ENCODE data around the gene S100A6. TPM values are rescaled to one million over a fixed set of nuclear protein-coding genes. Genes with fewer than 3 reads are reported as not detected.
"Not testable (repeated sequence)": the region's sequence is repeated elsewhere in the genome, so short reads cannot be mapped to it uniquely, and the experiment has no call there.

Gene S100A6
- total RNA-seq, 2 experiments from 2014 or later: 425 to 431 TPM

GRCh38 chr1:153527023-153527682 is 8.6 kb downstream of the S100A6 start:
- Mint-ChIP-seq H3K36me3 (ENCODE audit: low read depth) (peaks cover 5% of the 10 kb centered on the region), H3K27ac (no peak overlapping the region), H3K4me3 (no peak overlapping the region), H3K4me1 (ENCODE audit: low read depth) (peaks cover 23% of the 10 kb centered on the region), H3K9me3 (ENCODE audit: insufficient read depth) (no peaks in the 10 kb centered on the region), H3K27me3 (ENCODE audit: low read depth) (no peaks in the 10 kb centered on the region)
- POLR2A ChIA-PET: no interaction called here
- CTCF ChIA-PET: interaction anchor here (0.7 to 6.2 kb wide), 3 partner anchors 17 to 607 kb away, joined by 3 to 48 read pairs (median 20); no protein-coding TSS in a partner anchor
- no peak for ATAC-seq
- DNase-seq: no peak

GRCh38 chr1:153526132-153526543 is 9.7 kb downstream of the S100A6 start:
- H3K27me3 Mint-ChIP-seq (ENCODE audit: low read depth): no peaks in the 10 kb centered on the region

GRCh38 chr1:153525088-153525728 is 10.6 kb downstream of the S100A6 start:
- Mint-ChIP-seq H3K27me3 (ENCODE audit: low read depth) (no peaks in the 10 kb centered on the region), H3K4me1 (ENCODE audit: low read depth) (peaks cover 17% of the 10 kb centered on the region), H3K27ac (no peak overlapping the region), H3K9me3 (ENCODE audit: insufficient read depth) (no peaks in the 10 kb centered on the region), H3K36me3 (ENCODE audit: low read depth) (peaks cover 3% of the 10 kb centered on the region), H3K4me3 (no peak overlapping the region)
- CTCF ChIA-PET: interaction anchor here (1.0 to 6.2 kb wide), 5 partner anchors 15 to 47 kb away, joined by 3 to 48 read pairs (median 5); partner anchors contain the start of gene S100A4
- DNase-seq (no peak), ATAC-seq (no peak)
- POLR2A ChIA-PET: interaction anchor here (0.6 to 0.8 kb wide), 2 partner anchors 25 to 179 kb away, joined by 3 read pairs; no protein-coding TSS in a partner anchor

More at GRCh38 chr1:153526132-153526543, 9.7 kb downstream of the S100A6 start:
- peaks cover 16% of the 10 kb centered on the region for H3K4me1 Mint-ChIP-seq (ENCODE audit: low read depth)
- no peak overlapping the region for H3K27ac Mint-ChIP-seq
- no peak overlapping the region for H3K4me3 Mint-ChIP-seq
- H3K36me3 Mint-ChIP-seq (ENCODE audit: low read depth): peaks cover 5% of the 10 kb centered on the region
- ATAC-seq (no peak), DNase-seq (no peak)
- ChIA-PET CTCF (interaction anchor here (1.0 to 6.2 kb wide), 5 partner anchors 16 to 46 kb away, joined by 3 to 48 read pairs (median 5); partner anchors contain the start of gene S100A4), POLR2A (no interaction called here)
- H3K9me3 Mint-ChIP-seq (ENCODE audit: insufficient read depth): no peaks in the 10 kb centered on the region

GRCh38 chr1:153522353-153523048 is 13.3 kb downstream of the S100A6 start:
- DNase-seq: not testable (repeated sequence)

GRCh38 chr1:153521808-153522207 is 14.0 kb downstream of the S100A6 start:
- DNase-seq; H3K27ac Mint-ChIP-seq; H3K4me3 Mint-ChIP-seq; H3K9me3 Mint-ChIP-seq (ENCODE audit: insufficient read depth); ATAC-seq; H3K36me3 Mint-ChIP-seq (ENCODE audit: low read depth); H3K27me3 Mint-ChIP-seq (ENCODE audit: low read depth): not testable (repeated sequence)
- peaks cover 22% of the 10 kb centered on the region for H3K4me1 Mint-ChIP-seq (ENCODE audit: low read depth)
- ChIA-PET POLR2A (interaction anchor here (1.2 to 1.4 kb wide), 2 partner anchors 10 to 23 kb away, joined by 3 to 4 read pairs; no protein-coding TSS in a partner anchor), CTCF (interaction anchor here (1.2 to 6.2 kb wide), 11 partner anchors 11 to 50 kb away, joined by 3 to 48 read pairs (median 8); partner anchors contain the start of genes S100A4 and S100A5)

More at GRCh38 chr1:153522353-153523048, 13.3 kb downstream of the S100A6 start:
- H3K9me3 Mint-ChIP-seq (ENCODE audit: insufficient read depth); H3K27me3 Mint-ChIP-seq (ENCODE audit: low read depth); H3K36me3 Mint-ChIP-seq (ENCODE audit: low read depth); H3K4me3 Mint-ChIP-seq; ATAC-seq: not testable (repeated sequence)
- peaks cover 22% of the 10 kb centered on the region for H3K4me1 Mint-ChIP-seq (ENCODE audit: low read depth)
- H3K27ac Mint-ChIP-seq: peak overlapping the region; percentile 76
- POLR2A ChIA-PET: interaction anchor here (0.8 to 1.4 kb wide), 3 partner anchors 9 to 23 kb away, joined by 3 to 4 read pairs (median 3); partner anchors contain the start of gene S100A6
- CTCF ChIA-PET: interaction anchor here (1.2 to 6.2 kb wide), 6 partner anchors 10 to 46 kb away, joined by 3 to 48 read pairs (median 6); partner anchors contain the start of genes S100A4 and S100A5

GRCh38 chr1:153520818-153521476 is 14.8 kb downstream of the S100A6 start:
- Mint-ChIP-seq H3K4me3 (no peak overlapping the region), H3K27me3 (ENCODE audit: low read depth) (peaks cover 3% of the 10 kb centered on the region), H3K4me1 (ENCODE audit: low read depth) (peaks cover 23% of the 10 kb centered on the region), H3K36me3 (ENCODE audit: low read depth) (peaks cover 3% of the 10 kb centered on the region), H3K9me3 (ENCODE audit: insufficient read depth) (no peaks in the 10 kb centered on the region), H3K27ac (no peak overlapping the region)
- ATAC-seq (no peak), DNase-seq (no peak)
- ChIA-PET CTCF (interaction anchor here (1.0 to 3.5 kb wide), 10 partner anchors 10 to 51 kb away, joined by 3 to 35 read pairs (median 8); partner anchors contain the start of genes S100A4 and S100A6), POLR2A (interaction anchor here (0.7 to 1.1 kb wide), 4 partner anchors 11 to 470 kb away, joined by 3 to 4 read pairs (median 3); partner anchors contain the start of genes RPS27 and S100A6)

- not testable (repeated sequence) for ATAC-seq; H3K4me3 Mint-ChIP-seq; H3K36me3 Mint-ChIP-seq (ENCODE audit: low read depth); H3K27me3 Mint-ChIP-seq (ENCODE audit: low read depth); H3K27ac Mint-ChIP-seq; H3K9me3 Mint-ChIP-seq (ENCODE audit: insufficient read depth); DNase-seq
- CTCF ChIA-PET: interaction anchor here (1.0 to 3.5 kb wide), 9 partner anchors 10 to 52 kb away, joined by 3 to 35 read pairs (median 8); partner anchors contain the start of gene S100A6
- POLR2A ChIA-PET: interaction anchor here (0.7 to 1.1 kb wide), 4 partner anchors 12 to 470 kb away, joined by 3 to 4 read pairs (median 3); partner anchors contain the start of genes RPS27 and S100A6
- H3K4me1 Mint-ChIP-seq (ENCODE audit: low read depth): peaks cover 27% of the 10 kb centered on the region
These were observed 15.6 kb downstream of the S100A6 start for GRCh38 chr1:153520137-153520691.

- ChIA-PET POLR2A (no interaction called here), CTCF (interaction anchor here (2.7 to 3.5 kb wide), 3 partner anchors 9 to 49 kb away, joined by 14 to 35 read pairs (median 20); no protein-coding TSS in a partner anchor)
- peaks cover 3% of the 10 kb centered on the region for H3K36me3 Mint-ChIP-seq (ENCODE audit: low read depth)
- DNase-seq (no peak), ATAC-seq (no peak)
- H3K27ac Mint-ChIP-seq: no peak overlapping the region
- no peak overlapping the region for H3K4me3 Mint-ChIP-seq
- peaks cover 3% of the 10 kb centered on the region for H3K27me3 Mint-ChIP-seq (ENCODE audit: low read depth)
- H3K4me1 Mint-ChIP-seq (ENCODE audit: low read depth): peaks cover 27% of the 10 kb centered on the region
- no peaks in the 10 kb centered on the region for H3K9me3 Mint-ChIP-seq (ENCODE audit: insufficient read depth)
These were observed 16.5 kb downstream of the S100A6 start for GRCh38 chr1:153519242-153519641.

- ChIA-PET POLR2A (no interaction called here), CTCF (interaction anchor here (0.6 to 3.9 kb wide), 6 partner anchors 17 to 150 kb away, joined by 3 to 34 read pairs (median 4); partner anchors contain the start of gene S100A6)
- Mint-ChIP-seq H3K4me3 (no peak overlapping the region), H3K27ac (peak overlapping the region; percentile 32), H3K27me3 (ENCODE audit: low read depth) (peaks cover 3% of the 10 kb centered on the region), H3K4me1 (ENCODE audit: low read depth) (peaks cover 19% of the 10 kb centered on the region), H3K9me3 (ENCODE audit: insufficient read depth) (no peaks in the 10 kb centered on the region), H3K36me3 (ENCODE audit: low read depth) (no peaks in the 10 kb centered on the region)
- ATAC-seq: no peak
- no peak for DNase-seq
These were observed 20.0 kb downstream of the S100A6 start for GRCh38 chr1:153515504-153516394.

- no peak overlapping the region for H3K27ac Mint-ChIP-seq
- H3K27me3 Mint-ChIP-seq (ENCODE audit: low read depth): no peaks in the 10 kb centered on the region
- CTCF ChIA-PET: interaction anchor here (1.1 to 7.8 kb wide), 3 partner anchors 19 to 104 kb away, joined by 4 to 173 read pairs (median 34); no protein-coding TSS in a partner anchor
- no peaks in the 10 kb centered on the region for H3K36me3 Mint-ChIP-seq (ENCODE audit: low read depth)
- no peak for DNase-seq
- H3K4me3 Mint-ChIP-seq: no peak overlapping the region
- no peaks in the 10 kb centered on the region for H3K9me3 Mint-ChIP-seq (ENCODE audit: insufficient read depth)
- POLR2A ChIA-PET: no interaction called here
- peaks cover 17% of the 10 kb centered on the region for H3K4me1 Mint-ChIP-seq (ENCODE audit: low read depth)
- no peak for ATAC-seq
These were observed 22.1 kb downstream of the S100A6 start for GRCh38 chr1:153513666-153514065.
